LNCAP (cell line): ENCODE data around the gene MUC4.
"Not testable (repeated sequence)": the region's sequence is repeated elsewhere in the genome, so short reads cannot be mapped to it uniquely, and the experiment has no call there.

Experiments
- CTCF ChIP-seq: fragments of 450-650 bp; IDR thresholded peaks from 2 replicates; pipeline ENCODE4 v1.5.1; 2017; ENCODE audit warnings: mild to moderate bottlenecking

The MUC4 gene

GRCh38 chr3:195731356-195731905 is 80.3 kb downstream of the MUC4 start:
- TF ChIP-seq CTCF: no peak

- TF ChIP-seq CTCF: no peak
Observed at GRCh38 chr3:195729476-195730251, 82.1 kb downstream of the MUC4 start.

DNA sequence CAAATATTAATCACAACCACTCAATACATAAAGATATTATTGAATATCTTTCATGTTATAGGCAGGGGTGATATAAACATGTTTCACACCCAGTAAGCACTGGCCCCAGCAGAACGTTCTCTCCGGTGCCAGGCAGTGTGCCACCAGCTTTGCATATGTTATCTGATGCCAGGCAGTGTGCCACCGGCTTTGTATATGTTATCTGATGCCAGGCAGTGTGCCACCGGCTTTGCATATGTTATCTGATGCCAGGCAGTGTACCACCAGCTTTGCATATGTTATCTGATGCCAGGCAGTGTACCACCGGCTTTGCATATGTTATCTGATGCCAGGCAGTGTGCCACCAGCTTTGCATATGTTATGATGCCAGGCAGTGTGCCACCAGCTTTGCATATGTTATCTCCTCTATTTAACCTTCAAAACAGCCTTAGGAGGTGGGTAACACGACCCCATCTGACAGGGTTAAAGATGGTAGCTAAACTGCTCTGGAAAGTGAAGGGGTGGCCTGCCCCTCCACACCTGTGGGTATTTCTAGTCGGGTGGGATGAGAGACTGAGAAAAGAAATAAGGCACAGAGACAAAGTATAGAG is 84.0 kb downstream of the MUC4 start:
- no peak for TF ChIP-seq CTCF

DNA sequence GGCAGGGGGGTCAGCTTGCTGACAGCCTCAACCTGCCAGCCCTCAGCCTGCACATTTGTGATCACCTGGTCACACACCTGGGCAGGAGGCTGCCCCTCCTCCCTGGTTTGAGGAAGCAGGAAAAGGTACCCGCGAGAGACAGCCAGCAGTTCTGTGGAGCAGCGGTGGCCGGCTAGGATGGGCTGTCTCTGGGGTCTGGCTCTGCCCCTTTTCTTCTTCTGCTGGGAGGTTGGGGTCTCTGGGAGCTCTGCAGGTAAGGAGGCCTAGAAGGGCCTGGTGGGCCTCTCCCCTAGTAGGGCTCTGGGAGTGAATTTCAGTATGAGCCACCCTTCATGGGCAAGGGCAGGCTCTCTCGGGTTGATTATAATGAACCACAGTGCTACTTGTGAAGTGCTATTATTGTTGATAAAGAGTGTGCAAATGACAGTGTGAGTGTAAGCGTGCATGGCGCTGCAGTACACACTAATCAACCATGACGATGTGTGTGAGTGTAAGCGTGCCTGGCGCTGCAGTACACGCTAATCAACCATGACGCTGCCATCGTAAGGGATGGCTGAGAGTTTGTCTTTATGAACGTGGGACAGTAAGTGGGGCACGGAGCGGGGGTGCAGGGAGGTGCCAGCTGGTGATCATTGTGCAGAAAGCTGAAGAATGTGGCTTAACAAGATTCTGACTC is 90.8 kb downstream of the MUC4 start, which contains the start of gene MUC20:
Gene MUC20, plus strand, starts transcription at position 148 of the 676 bp plus-strand sequence. Its CDS starts 30 bp downstream, at position 178.
- not testable (repeated sequence) for TF ChIP-seq CTCF

DNA sequence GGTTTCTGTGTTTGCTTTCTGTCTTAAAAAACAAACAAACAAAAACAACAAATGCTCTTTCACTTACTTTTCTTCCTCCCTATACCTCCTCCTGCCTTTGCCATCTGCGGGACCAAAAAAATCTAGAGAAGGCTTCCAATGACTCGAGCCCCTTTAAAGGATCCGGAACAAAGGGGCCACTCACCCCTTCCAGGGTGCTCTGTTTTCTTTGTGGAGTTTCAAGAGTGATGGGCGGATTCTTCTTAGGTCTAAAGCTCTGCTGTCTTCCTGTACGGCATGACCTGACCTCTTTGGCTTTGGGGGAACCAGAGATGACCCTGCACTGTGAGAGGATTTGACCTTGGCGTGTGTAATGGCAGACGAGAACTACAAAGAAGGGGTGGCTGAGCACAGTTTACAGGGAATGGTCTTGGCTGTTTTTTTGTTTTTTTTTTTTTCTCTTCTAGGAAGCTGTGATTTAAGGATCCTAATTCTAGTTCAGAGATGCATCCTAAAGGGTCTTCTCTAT is 93.2 kb downstream of the MUC4 start:
- TF ChIP-seq CTCF: no peak

- no peak for TF ChIP-seq CTCF
Observed at GRCh38 chr3:195717852-195718476, 93.8 kb downstream of the MUC4 start.

DNA sequence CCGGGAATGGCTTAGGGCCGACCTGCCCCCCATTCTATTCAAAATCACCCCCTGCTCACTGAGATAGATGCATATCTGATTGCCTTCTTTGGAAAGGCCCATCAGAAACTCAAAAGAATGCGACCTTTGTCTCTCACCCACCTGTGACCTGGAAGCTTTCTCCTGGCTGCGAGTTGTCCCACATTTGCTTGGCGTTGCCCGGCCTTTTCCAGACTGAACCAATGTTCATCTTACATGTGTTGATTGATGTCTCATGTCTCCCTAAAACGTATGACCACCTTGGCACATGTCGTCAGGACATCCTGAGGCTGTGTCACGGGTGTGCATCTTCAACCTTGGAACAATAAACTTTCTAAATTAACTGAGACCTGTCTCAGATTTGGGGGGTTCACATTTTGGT is 94.3 kb downstream of the MUC4 start:
- TF ChIP-seq CTCF: no peak
